Stimulated activated CD4-positive, alpha-beta T cell treated with anti-CD3 and anti-CD28 coated beads, Interleukin-1b, Interleukin-23, amount 100 ng/mL, for 48 hours (primary cell): ENCODE results near the gene LSM4.
"Not testable (repeated sequence)": the region's sequence is repeated elsewhere in the genome, so short reads cannot be mapped to it uniquely, and the experiment has no call there.

Experiments used
- DNase-seq: peaks from one replicate; pipeline ENCODE4 v3.0.0-alpha.2; 2020

The LSM4 gene

DNA sequence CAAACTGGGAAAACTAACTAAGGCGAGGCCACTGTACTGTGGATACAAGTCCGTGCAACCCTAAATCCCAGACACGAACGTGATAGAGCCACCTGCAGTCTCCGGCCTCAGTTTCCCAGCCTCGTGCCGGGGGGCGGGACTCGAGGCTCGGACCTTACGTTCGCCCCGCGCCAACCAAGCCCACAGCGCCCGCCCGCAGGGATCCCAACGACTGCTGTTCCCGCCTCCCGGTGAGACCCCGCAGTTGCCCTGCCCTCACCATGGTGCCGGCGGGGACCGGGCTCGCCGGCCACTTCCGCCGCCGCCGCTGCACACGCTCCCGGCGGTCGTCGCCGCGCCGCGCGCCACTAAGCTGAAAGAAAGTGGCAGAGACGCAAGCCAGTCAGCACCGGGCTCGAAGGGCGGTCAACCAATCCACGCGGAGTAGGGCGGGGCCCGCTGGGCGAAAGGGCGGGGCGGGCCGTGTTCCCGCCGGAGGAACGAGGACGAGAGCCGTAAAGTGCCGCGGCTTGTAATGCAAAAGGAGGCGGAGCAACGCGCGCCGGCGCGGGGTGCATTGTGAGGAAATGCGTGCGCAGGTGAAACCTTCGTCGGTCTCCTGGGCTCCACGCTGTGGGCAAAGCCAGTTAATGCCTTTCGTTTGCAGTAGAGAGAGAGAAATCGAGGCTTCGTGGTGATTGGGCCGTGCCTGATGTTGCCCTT is at the start of gene LSM4:
TSS of gene LSM4 (minus strand) at position 318 of the 702 bp plus-strand sequence. CDS start at position 262, 56 bp downstream.
- peak; percentile 100 for DNase-seq

DNA sequence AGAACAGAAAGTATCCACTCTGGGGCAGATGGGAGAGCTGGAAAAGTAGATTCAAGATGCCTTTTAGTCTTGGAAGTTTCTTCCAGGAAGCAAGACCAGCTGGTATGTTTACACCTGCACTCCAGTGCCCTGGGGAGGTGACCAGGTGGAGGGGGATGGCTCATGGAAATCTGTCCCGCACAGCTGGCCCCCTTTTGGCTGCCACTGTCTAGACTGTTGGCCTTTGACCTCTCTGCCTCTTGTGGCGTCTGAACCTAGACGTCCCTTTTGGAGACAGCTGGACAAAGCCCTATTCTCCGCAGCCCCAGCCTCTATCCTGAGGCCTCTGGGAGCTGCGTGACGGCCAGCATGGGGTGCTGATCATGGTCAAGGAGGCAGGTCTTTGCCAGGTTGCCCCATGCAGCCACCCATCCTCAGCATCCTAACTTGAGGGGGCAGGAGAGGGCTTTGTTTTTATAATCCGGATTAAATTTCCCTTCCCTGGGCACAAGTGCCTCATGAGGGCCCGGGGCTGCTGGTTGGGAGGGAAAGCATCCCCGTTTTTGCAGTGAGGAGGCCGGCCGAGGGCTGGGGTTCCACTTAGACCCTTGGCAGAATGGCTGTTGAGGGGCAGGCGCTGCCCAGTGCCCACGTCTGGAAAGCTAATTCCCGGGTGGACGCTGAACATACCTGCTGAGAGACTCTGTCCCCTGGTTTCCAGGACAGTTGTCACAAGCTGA is 45.8 kb upstream of the LSM4 start:
- no peak for DNase-seq

DNA sequence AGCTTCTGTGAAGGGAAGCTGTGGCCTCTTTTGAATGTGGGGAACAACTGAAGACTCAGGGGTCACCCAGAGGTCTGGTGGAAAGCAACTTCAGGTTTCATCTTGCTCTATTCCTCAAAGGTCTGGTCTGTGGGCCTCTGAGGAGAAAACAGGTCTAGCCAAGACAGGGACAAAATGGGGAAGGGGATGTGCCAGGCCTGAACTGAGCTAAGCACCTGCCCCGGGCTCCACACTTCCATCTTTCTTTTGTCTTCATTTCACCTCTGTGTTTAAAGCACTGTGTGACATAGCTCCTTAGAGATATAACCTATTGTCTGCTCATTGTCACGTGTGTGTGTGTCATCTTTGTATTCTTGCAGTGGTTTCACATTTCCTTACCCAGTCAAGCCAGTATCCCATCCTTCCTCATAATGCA is 43.2 kb upstream of the LSM4 start:
- DNase-seq: no peak

DNA sequence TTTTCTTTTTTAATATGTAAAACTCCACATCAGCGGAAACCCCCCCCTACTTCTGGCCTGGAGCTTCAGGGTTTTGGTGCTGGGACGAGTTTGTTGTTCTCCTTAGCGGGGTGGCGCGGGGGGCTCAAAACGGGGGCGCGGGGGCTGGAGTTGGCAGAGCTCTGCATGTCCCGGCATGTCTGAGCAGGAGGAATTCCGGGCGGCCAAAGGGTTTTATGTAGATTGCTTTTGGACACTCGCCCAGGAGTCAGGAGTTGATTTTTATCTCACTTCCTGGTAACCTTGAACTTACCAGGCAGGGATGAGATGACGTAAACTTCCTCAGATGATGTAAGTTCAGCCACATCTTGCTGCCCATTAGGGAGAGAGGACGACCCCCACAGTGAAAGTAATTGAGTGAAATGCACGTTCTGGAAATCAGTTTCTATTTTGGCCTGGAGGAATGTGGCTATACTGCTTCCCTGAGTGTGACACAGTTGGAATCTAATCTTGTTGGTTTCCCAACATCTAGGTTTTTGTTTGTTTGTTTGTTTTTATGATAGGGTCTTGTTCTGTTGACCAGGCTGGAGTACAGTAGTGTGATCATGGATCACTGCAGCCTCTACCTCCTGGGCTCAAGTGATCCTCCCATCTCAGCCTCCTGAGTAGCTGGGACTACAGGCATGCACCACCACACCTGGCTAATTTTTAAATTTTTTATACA is 42.1 kb upstream of the LSM4 start:
- DNase-seq: no peak

DNA sequence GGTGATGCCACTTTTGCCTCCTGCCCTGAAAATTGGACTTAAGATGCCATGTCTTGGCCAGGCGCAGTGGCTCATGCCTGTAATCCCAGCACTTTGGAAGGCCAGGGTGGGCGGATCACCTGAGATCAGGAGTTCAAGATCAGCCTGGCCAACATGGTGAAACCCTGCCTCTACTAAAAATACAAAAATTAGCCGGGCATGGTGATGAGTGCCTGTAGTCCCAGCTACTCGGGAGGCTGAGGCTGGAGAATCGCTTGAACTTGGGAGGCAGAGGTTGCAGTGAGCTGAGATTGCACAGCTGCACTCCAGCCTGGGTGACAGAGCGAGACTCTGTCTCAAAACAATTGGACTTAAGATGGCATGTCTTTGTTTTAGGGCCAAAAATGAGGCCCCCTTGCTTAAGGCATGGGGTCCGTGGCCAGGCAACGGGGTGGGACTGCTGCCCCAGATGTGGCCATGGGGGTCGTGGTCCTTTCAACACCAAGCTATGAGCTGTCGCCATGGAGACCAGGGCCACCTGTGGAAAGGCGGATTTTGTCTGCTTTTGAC is 41.5 kb upstream of the LSM4 start:
- not testable (repeated sequence) for DNase-seq

DNA sequence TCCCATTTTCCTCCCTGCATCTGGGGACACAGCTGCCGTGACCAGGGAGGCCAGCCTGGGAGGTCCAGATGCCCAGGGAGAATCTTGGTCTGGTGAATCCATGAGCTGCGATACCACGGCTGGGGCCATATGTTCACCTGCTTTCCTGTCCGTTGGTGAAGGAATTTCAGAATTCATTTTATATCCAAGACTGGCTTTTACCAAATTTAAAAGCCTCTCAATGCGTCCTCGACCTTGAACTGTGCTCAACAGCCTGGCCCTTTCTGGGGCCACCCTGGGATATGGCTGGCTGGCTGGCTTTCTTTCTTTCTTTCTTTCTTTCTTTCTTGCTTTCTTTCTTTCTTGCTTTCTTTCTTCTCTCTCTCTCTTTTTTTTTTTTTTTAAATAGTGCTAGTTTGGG is 40.9 kb upstream of the LSM4 start:
- no peak for DNase-seq

DNA sequence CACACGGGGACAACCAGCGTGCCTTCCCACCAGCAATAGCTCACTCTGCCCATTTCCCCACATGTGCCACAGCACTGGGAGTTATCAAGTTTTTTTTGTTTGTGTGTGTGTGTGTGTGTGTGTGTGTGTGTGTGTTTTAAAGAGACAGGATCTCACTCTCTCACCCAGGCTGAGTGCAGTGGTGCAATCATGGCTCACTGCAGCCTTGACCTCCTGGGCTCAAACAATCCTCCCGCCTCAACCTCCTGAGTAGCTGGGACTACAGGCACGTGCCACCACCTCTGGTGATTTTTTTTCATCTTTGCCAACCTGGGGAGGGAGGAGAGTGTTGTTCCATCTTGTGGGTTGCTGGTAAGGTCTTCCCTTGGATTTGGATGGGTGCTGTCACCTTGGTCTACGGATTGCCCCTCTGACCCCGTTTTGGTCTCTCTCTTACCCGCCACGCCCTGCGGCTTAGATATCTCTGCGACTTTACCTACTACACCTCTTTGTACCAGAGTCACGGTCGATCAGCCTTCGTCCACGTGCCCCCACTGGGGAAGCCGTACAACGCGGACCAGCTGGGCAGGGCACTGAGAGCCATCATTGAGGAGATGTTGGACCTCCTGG is 40.2 kb upstream of the LSM4 start:
- DNase-seq: no peak

DNA sequence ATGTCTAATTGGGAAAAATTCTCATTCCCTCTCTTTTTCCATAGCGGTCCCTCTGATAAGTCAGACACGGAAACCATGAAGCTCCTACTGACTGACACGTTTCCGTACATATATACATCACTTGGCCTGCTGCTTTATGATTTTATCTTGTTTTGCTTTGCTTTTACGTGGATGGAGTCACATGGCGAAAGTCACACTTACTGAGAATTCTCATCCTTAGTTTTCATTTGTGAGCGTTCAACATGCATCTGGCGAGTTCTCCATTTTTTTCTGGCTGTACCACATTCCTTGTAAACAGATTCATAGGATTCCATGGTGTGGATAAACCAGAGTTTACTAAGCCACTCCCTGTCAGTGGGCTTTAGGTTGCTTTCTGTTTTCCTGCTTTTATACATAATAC is 38.8 kb upstream of the LSM4 start:
- no peak for DNase-seq

DNA sequence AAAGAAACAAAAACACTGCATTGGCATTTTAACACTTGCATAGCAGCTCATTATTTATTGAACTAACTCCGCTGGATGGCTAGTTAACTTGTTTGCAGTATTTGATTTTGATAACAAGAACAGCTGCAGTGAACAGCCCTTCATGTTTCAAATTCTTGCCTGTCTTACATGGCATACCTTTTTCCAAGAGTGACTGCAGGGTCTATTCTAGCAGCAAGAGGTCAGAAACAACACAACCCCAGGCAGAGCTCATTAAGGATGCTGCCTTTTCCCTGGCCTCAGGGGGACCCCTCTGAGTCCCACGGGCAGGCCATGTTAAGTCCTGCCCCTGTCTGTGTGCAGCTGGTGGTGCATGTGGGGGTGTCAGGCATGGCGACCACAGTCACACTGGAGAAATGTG is 34.2 kb upstream of the LSM4 start:
- no peak for DNase-seq

DNA sequence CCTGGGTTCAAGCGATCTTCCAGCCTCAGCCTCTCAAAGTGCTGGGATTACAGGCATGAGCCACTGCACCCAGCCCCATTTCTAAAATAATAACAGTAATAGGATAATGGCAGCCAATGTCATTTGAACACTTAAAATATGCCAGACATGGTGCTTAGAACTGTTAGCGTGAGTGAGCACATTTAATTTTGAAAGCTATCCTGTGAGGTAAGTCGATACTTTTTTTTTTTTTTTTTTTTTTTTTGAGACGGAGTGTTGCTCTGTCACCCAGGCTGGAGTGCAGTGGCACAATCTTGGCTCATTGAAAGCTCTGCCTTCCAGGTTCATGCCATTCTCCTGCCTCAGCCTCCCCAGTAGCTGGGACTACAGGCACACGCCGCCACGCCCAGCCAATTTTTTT is 31.9 kb upstream of the LSM4 start:
- not testable (repeated sequence) for DNase-seq

DNA sequence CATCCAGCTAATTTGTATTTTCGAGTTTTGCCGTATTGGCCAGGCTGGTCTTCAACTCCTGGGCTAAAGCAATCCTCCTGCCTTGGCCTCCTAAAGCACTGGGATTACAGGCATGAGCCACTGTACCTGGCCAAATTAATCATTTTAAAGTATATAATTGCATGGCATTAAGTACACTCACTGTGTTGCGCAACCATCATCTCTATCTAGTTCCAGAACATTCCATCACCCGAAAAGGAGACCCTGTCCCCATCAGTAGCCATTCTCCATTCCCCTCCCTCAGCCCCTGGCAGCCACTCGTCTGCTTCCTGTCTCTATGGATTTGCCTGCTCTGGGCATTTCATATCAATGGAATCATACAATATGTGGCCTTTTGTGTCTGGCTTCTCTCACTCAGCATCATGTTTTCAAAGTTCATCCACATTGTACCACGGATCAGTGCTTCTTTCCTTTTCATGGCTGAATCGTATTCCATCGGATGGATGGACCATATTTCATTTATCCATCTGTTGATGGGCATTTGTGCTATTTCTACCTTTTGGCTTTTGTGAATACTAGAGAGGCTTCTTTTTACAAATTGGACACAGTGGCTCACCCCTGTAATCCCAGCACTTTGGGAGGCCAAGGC is 30.6 kb upstream of the LSM4 start:
- no peak for DNase-seq

DNA sequence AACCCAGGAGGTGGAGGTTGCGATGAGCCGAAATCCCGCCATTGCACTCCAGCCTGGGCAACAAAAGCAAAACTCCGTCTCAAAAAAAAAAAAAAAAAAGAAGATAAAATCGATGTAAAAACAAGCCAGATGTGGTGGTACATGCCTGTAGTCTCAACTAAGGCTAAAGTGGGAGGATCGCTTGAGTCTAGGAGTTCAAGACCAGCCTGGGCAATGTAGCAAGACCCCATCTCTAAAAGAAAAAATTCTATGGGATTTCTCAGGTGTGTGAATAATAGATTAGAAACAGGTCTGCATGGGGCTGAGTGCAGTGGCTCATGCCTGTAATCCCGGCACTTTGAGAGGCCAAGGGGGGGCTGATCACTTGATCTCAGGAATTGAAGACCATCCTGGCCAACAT is 28.7 kb upstream of the LSM4 start:
- no peak for DNase-seq

DNA sequence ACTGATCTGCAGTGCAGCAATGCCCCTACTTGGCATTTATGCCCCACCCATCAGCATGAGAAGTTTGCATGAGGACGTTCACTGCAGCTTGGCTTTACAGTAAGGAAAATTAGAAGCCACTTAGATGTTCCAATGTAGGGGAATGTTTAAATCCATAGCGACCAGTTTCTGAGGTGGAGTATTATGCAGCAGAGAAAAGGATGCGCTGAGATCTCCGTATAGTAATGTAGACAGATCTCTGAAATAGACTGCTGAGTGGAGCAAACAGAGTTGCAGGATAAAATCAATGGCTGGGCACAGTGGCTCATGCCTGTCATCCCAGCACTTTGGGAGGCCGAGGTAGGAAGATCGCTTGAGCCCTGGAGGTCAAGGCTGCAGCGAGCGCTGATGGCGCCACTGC is 27.6 kb upstream of the LSM4 start:
- DNase-seq: no peak

DNA sequence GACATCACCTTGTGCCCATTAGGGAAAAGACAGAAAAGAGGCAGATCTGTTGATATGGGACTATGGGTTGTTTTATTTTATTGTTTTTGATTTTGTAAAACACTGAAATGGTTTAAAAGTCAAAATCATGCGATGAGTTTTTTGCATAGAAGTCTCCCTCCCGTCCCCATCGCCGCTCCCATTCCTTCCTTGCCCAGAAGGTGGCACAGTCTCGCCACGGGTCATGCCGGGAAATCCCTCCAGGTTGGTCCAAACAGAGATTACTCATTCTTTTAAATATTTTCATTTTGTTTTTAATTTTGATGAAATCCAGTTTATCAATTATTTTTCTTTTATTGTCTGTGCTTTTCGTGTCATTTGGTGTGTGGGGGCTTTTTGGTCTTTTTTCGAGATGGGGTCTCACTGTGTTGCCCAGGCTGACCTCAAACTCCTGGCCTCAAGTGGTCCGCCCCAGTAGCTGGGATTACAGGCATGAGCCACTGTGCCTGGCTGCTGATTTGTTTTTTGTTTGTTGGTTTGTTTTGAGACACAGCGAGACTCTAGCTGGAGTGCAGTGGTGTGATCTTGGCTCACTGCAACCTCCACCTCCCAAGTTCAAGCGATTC is 26.8 kb upstream of the LSM4 start:
- peak; percentile 31 for DNase-seq

DNA sequence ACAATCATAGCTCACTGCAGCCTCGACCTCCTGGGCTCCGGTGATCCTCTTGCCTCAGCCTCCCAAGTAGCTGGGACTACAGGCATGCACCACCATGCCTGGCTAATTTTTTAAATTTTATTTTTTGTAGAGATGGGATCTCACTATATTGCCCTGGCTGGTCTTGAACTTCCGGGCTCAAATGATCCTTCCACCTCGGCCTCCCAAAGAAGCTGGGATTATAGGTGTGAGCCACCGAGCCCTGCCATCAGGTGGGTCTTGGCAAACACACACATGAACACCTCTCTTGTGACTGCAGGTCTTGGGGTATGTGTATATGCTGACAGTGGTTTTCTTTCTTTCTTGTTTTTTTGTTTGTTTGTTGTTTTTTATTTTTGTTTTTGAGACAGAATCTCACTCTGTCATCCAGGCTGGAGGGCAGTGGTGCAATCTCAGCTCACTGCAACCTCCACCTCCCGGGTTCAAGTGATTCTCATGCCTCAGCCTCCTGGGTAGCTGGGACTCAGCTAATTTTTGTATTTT is 26.0 kb upstream of the LSM4 start:
- not testable (repeated sequence) for DNase-seq

DNA sequence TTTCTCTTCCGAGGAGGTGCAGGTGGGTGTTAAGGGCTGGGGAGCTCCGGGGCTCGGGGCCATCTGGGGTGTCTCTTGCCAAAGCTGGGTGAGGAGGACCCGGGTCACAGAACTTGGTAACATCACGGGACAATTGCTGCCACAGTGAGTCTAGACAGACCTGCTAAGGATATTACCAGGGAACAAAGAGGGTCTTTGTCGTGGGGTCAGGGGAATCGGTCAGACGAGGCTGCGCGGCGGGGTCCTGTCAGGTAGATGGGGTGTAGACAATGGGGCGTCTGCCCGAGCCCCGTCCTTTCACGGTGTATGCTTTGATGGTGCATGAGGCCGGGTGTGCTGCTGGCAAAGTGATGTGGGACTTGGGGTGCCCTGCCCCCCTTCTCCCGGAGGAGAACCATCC is 25.3 kb upstream of the LSM4 start:
- DNase-seq: no peak

DNA sequence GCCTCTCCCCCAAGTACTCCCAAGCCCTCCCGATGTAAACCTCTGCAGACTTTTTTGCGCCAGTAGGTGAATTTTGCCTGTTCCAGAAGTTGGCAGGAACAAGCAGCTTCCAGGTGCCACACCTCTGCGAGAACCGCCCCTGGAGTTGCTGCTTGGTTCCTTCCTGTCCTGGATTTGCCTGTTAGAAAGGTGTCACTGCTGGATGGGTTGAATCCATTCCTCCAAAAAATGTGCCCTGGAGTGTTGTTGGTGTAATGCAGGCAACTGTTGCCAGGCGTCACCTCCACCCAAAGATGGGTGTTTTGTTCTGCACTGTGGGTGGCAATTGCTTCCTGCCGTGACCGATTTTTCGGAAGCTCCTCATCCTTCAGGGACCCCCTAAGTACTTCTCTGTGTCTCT is 23.2 kb upstream of the LSM4 start:
- DNase-seq: no peak

DNA sequence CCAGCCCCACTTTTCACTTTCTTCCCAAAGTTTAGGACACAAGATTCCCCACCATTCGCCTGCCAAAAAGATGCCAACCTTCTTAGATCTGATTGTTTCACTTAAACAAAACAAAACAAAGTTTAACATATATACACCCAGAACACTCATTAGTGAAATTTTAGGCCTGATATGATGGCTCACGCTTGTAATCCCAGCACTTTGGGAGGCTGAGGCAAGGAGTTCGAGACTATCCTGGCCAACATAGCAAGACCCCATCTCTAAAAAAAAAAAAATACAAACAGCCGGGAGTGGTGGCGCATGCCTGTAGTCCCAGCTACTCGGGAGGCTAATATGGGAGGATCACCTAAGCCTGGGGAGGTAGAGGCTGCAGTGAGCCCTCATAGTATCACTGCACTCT is 22.4 kb upstream of the LSM4 start:
- no peak for DNase-seq

DNA sequence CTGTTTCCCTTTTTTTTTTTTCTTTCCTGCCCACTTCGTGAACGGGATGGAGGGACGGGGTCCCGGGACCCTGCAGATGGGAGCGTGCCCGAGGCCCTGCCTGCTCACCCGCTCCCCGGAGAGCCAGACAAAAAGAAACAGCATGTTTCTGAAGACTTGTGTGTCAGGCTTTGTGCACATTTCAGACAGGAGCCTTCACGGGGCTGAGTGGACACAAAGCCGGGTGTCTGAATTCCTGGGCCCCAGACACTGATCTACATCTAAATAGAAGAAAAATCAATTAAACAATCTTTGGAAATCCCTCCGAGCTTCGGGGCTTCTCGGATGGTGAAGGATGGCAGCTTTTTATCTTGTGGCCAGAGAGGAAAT is 21.7 kb upstream of the LSM4 start:
- DNase-seq: no peak

DNA sequence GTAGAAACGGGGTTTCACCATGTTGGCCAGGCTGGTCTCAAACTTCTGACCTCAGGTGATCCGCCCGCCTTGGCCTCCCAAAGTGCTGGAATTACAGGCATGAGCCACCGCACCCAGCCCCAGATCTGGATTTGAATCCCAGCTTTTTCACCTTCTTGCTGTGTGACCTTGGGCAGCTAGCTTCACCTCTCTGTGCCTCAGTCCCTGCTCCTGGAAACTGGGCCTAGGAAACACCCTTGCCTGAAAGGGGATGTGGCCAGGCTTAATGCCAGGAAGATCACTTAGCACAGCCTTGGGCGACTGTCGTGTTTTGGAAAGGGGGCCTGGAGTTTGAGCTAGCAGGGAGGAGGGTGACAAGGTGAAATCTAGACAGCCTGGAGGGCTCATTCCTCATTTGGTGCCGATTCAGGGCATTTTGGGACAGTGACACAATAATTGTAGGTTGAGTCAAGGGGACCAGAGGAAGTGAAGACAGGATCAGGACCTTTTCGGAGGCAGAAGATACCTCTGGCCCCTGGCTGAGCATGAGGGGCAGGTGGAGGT is 19.3 kb upstream of the LSM4 start:
- no peak for DNase-seq

DNA sequence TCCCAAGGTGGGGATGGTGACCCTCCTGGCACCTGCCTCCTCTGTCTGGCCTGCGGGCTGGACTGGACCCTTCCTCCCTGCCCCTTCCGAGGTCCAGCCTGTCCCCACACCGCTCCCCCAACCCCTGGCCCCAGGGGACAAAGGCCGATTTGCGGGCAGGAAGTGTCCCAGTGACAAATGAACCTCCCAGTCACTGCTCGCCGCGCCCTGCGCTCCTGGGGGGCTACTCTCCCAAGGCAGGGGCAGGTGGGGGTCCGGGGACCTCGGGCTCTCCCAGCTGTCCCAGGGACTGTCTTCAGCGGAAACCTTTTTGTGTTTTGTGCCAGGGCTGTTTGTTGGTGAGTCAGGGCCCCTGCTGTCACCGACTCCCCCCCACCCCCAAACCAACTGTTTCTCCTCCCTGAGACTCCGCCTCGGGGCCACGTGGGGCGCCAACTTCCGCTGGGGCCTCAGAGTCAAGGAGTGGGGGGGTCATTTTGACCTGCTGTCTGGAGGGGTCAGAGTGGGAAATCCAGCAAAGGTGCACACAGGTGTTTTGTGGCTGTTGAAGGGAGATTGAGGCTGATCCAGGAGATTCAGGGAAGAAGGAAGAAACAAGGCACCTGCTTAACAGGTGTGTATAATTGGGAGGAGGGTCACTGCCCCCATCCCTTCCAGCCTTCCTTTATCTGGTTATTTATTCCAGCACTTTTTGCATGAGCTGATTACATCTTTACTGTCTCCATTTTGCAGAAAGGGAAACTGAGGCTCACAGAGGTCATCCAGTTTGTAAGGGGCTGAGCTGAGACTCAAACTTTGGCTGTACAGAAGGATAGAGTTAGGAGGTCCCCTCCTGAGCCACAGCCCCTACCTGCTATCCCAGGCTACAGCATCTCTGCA is 18.4 kb upstream of the LSM4 start:
- peak; percentile 73 for DNase-seq
